ENCODE data around the gene ABCC8. TPM values are rescaled to one million over a fixed set of nuclear protein-coding genes. Genes with fewer than 3 reads are reported as not detected.
A peak's percentile ranks its signal among the peaks of the same experiment; 100 is the strongest.

ABCC8 gene
- total RNA-seq, 2 donors from 2014 or later, result not detected

DNA sequence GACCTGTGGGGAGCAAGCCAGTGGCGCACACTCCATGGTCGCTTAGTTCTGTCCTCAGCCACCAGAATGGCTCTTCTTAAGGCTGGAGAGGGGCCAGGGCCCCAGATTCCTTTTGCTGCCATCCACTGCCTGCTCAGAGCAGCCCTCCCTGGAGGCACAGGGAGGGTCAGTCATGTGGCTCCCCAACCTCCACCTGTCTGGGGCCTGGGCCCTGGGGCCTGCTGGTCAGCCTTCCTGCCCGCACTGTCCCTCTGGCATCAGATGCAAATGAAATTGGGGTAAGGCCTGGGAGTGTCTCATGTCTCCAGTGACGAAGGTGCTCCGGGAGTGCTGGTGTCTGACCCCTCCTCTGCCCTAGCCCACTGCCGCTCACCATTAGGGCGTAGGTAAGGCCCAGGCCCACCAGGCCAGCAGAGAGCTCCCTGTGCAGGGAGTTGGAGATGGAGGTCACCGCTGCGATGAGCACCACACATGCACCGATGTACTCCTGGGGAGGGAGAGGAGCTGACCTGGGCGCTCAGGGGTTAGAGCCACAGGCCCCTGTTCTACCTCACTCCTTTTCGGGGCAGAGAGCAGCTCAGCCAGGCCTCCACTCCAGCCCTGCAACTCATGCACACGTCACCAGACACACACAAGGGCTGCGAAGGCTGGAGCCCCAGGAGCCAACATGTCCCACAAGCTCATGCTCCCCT lies 79.2 kb downstream of the ABCC8 start:
- Mint-ChIP-seq H3K36me3 (ENCODE audit: insufficient read depth in 2 of 2) (no peaks in the 10 kb centered on the region), H3K9me3 (no peaks in the 10 kb centered on the region), H3K4me1 (ENCODE audit: low read depth) (no peaks in the 10 kb centered on the region), H3K27me3 (ENCODE audit: low read depth) (no peaks in the 10 kb centered on the region), H3K27ac (no peak overlapping the region), H3K4me3 (no peak overlapping the region)
- ATAC-seq (replicated peaks in 1 of 2) (no peak), DNase-seq (no peak)

DNA sequence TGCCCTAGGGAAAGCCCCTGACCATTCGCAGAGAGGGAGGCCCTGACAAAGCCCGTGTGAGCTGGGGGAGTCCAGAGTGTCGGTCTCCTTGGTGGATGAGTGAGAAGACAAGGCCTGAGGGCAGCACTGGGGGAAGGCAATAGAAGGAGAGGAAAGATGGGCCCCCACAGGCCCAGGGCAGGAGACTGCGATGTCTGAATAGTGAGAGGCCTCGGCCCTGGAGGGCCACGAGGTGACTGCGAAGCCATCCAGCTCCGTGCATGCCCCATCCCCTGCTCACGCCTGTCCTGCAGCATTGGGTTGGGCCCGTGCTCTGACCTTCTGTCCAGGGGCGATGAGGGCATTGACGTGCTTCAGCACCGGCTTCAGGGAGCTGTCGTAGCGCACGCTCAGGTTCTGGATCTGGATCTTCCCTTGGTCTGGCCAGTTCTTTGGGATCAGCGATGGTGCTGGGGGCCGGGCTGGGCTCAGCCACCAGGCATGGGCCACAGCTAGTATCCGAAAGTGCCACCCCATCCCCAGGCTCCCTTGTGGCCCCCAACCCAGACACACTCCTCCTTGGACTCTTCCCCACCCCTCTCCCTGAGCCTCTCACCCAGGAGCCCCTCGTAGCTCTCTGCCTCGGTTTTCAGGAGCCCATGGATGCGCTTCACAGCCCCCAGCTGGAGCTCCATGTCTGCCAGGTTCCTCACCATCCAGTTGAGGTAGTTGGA lies 79.9 kb downstream of the ABCC8 start:
- no peak overlapping the region for H3K27ac Mint-ChIP-seq
- no peaks in the 10 kb centered on the region for H3K4me1 Mint-ChIP-seq (ENCODE audit: low read depth)
- ATAC-seq (replicated peaks in 1 of 2), result no peak
- no peaks in the 10 kb centered on the region for H3K36me3 Mint-ChIP-seq (ENCODE audit: insufficient read depth in 2 of 2)
- H3K4me3 Mint-ChIP-seq, result no peak overlapping the region
- no peak for DNase-seq
- no peaks in the 10 kb centered on the region for H3K9me3 Mint-ChIP-seq
- H3K27me3 Mint-ChIP-seq (ENCODE audit: low read depth), result peaks cover under 1% of the 10 kb centered on the region

DNA sequence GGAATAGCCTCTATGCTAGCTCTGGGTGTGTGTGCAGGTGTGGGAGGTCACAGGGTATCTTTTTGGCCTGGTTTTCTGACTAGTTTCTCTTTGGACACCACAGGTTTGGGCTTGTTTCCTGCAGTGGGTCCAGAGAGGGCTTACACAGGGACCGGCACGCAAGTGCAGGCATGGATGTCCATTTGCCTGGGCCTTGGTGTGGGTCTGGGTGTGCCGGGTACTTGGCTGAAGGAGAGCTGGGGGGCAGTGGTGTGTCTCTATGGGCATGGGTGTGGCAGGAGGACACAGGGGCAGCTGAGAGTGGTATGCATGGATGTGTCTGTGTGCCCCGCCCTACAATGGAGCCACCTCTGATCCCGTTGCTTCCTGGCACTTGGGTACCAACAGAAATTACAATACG lies 80.7 kb downstream of the ABCC8 start:
- DNase-seq (no peak), ATAC-seq (replicated peaks in 1 of 2) (no peak)
- Mint-ChIP-seq H3K27ac (no peak overlapping the region), H3K4me1 (ENCODE audit: low read depth) (no peaks in the 10 kb centered on the region), H3K36me3 (ENCODE audit: insufficient read depth in 2 of 2) (no peaks in the 10 kb centered on the region), H3K9me3 (no peaks in the 10 kb centered on the region), H3K27me3 (ENCODE audit: low read depth) (peaks cover 8% of the 10 kb centered on the region), H3K4me3 (no peak overlapping the region)

DNA sequence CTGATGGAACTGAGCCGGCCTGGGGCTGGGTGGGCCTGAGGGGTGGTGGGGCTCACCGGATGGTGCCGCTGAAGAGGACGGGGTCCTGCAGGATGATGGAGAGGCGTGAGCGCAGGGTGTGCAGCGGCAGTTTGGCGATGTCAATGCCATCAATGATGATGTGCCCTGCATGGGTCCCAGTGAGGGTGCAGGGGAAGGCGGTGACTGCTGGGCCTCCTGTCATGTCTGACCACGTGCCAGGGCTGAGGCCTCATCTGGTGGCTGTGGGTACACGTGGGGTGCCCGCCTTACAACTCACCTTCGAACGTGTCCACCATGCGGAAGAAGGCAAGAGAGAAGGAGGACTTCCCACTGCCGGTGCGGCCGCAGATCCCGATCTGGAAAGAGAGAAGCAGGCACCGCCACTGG lies 81.1 kb downstream of the ABCC8 start:
- no peak overlapping the region for H3K27ac Mint-ChIP-seq
- ATAC-seq (replicated peaks in 1 of 2) (no peak), DNase-seq (no peak)
- H3K4me1 Mint-ChIP-seq (ENCODE audit: low read depth), result no peaks in the 10 kb centered on the region
- no peak overlapping the region for H3K4me3 Mint-ChIP-seq
- no peaks in the 10 kb centered on the region for H3K9me3 Mint-ChIP-seq
- no peaks in the 10 kb centered on the region for H3K36me3 Mint-ChIP-seq (ENCODE audit: insufficient read depth in 2 of 2)
- H3K27me3 Mint-ChIP-seq (ENCODE audit: low read depth), result peaks cover 11% of the 10 kb centered on the region

DNA sequence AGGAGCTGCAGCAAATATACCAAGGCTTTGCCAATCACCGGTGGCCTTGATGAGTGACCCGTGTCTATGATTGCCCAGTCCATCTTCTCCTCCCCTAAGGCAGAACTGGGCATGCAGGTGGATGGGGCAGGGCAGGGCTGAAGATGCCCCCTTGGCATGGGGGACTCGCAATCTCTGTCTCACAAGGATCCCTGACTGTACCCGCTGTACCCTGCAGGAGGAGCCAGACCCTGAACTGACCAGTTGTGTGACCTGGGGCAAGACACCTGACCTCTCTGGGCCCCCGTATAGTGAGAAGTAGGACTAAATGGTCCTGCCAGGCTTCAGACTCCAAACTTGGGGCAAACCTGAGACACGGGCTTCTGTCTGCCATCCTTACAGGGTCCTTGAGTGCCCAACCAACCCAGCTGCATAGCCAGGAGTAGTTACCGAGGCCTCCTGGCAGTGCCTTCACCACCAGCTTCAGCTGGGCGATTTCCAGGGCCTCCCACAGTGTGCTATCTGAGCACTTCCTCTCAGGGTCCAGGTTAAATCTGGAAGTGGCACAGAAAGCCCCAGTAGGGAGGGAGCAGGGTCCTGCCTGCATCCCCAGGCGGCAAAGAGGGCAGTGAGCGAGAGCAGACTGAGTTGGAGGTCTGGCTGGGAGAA lies 81.8 kb downstream of the ABCC8 start:
- Mint-ChIP-seq H3K27me3 (ENCODE audit: low read depth) (peaks cover 11% of the 10 kb centered on the region), H3K4me1 (ENCODE audit: low read depth) (no peaks in the 10 kb centered on the region), H3K27ac (no peak overlapping the region), H3K9me3 (no peaks in the 10 kb centered on the region), H3K4me3 (no peak overlapping the region), H3K36me3 (ENCODE audit: insufficient read depth in 2 of 2) (no peaks in the 10 kb centered on the region)
- DNase-seq (no peak), ATAC-seq (replicated peaks in 1 of 2) (no peak)

DNA sequence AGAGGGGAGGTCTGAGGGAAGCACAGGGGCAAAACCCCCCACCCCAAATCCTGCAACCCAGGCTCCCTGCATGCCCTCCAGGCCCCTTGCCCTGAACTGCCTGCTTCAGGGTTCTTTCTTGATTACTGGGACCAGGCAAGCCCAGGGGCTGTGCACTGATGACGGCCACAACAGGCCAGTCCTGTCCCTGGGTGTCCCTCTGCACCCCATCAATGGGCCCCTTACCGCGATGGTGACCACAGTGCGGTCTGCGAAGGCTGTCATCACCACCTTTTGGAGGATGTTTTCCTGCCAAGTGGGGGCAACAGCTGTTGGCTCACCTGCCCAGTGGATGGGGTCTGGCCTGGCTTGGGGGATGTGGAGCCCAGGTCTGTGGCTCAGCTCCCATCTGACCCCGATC lies 83.2 kb downstream of the ABCC8 start:
- ATAC-seq (replicated peaks in 1 of 2) (no peak), DNase-seq (no peak)
- H3K27ac Mint-ChIP-seq, result no peak overlapping the region
- H3K4me1 Mint-ChIP-seq (ENCODE audit: low read depth), result no peaks in the 10 kb centered on the region
- H3K36me3 Mint-ChIP-seq (ENCODE audit: insufficient read depth in 2 of 2), result no peaks in the 10 kb centered on the region
- H3K9me3 Mint-ChIP-seq, result no peaks in the 10 kb centered on the region
- no peak overlapping the region for H3K4me3 Mint-ChIP-seq
- H3K27me3 Mint-ChIP-seq (ENCODE audit: low read depth), result peaks cover 11% of the 10 kb centered on the region

DNA sequence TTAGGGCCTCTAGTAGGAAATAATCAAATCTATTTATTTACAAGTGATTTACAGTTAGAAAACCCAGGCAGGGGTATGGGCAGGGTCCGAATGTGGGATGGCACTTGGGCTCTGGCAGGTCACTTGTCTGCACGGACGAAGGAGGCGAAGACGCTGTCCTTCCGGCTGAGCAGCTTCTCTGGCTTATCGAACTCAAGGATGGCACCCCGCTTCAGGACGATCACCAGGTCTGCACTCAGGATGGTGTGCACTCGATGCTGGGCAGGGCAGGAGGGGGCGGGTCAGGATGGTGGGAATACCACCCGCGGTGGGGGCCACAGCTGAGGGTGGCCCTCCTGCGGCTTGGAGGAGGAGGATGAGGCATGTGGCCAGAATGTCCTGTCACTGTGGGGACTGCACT lies 83.8 kb downstream of the ABCC8 start:
- H3K27me3 Mint-ChIP-seq (ENCODE audit: low read depth), result peaks cover 11% of the 10 kb centered on the region
- H3K27ac Mint-ChIP-seq, result no peak overlapping the region
- no peaks in the 10 kb centered on the region for H3K9me3 Mint-ChIP-seq
- H3K4me1 Mint-ChIP-seq (ENCODE audit: low read depth), result no peaks in the 10 kb centered on the region
- H3K4me3 Mint-ChIP-seq, result no peak overlapping the region
- H3K36me3 Mint-ChIP-seq (ENCODE audit: insufficient read depth in 2 of 2), result no peaks in the 10 kb centered on the region
- ATAC-seq (replicated peaks in 1 of 2) (no peak), DNase-seq (no peak)

DNA sequence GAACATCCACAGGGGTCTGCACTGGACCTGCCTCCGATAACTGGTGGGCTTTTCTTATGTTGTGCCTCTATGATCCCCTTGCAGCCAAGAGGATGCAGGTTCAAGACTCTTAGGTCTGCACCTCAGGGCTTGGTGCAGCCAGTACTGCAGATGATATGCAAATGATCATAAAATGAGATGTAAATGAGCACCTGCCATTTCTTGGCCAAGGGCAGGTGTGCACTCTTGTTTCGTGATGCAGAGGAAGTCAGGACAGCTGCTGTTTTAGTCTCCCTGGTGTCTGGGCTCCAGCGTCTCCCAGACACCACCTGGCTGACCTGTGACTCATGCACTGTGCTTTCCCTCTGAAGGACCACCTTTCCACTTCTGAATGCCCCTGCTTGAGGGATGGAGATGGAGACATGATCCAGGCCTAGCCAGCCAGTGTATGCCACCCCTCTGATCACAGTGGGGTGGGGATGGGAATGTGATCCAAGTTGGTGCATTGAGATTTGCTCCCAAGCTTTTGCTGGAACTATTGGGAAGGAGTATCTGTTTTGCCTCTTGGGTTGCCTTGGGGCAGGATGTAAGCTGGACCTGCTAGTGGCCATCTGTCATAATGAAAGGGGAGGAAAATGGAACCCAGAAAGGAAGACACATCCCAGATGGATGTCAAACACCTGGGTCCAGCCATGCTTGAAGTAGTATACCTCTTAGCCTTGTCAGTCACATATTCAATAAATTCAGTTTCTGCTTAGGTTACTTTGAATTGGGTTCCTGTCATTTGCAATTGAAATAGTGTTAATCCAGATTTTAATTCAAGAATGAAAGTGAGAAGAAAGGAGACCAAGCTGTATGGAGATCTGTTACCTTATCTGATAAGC lies 84.9 kb downstream of the ABCC8 start:
- DNase-seq, result no peak

DNA sequence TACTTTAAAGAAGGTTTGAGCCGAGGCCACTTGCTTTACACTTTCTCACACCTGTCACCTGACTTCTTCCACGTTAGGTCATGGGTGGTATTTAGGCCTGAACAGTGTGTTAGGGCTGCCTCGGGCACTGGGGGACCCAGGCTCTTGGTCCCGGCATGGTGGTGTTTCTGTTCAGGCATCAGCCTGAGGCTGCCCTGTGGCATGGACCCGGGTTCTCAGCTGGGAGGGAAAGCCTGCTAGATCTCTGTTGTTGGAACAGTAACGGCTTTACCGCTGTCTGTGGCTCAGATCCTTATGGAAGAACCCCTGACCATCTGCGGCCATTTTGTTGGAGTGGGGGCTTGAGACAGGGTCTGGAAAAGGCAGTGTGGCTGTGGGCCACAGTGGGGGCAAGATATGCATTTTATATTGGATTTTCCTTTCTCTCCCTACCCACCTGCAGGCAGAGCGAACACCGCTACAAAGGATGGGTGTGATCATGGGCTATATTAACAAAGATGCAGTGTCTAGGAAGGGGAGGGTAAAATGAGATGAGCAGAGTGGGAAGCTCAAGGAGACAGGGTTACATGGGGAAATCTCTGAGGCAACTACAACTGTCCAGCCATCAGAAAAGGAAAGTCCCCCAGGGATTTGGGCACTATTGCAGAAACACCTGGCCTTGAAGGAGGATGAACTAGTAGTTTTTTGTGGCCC lies 86.5 kb downstream of the ABCC8 start:
- peaks cover 20% of the 10 kb centered on the region for H3K27me3 Mint-ChIP-seq (ENCODE audit: low read depth)
- ATAC-seq (replicated peaks in 1 of 2), result no peak

More for the DNA sequence above, 84.9 kb downstream of the ABCC8 start:
- H3K4me1 Mint-ChIP-seq (ENCODE audit: low read depth), result no peaks in the 10 kb centered on the region
- peak overlapping the region in 1 of 2 donors; percentile 22 for H3K4me3 Mint-ChIP-seq
- no peaks in the 10 kb centered on the region for H3K9me3 Mint-ChIP-seq
- ATAC-seq (replicated peaks in 1 of 2), result no peak
- peaks cover 20% of the 10 kb centered on the region for H3K27me3 Mint-ChIP-seq (ENCODE audit: low read depth)
- no peaks in the 10 kb centered on the region for H3K36me3 Mint-ChIP-seq (ENCODE audit: insufficient read depth in 2 of 2)
- no peak overlapping the region for H3K27ac Mint-ChIP-seq

DNA sequence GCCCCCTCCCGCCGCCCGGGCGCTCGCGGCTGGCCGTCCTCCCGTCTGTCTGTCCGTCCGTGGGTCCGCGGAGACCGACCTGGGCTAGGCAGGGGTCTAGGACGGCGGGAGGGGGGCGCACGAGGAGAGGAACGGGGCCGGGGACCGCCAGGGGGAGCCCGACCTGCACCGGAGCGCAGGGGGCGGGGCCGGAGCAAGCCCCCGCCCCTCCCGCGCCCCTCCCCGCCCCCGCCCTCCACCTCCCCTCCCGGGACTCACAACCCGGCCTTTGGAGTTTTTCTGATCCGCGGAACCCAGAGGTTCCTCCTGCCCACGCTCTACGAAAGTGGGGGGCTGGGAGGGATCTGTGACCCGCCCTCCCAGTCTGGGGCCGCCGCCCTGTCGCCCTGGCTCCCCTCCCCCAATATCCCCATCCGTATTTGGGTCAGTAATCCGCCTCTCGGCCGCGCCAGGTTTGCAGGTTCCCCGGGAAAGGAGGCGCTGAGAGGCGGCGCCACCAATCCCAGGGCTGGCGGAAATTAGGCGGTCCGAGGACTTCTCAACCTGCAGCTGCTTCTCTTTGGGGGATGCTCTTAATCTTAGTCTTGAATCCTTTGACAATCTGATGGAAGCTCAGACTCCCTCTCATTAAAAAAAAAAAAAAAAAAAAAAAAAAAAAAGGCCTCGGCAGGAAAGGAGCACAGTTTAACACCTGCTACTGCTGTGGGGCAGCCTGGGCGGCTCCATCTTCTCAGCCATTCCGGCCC lies 87.3 kb downstream of the ABCC8 start:
- Mint-ChIP-seq H3K4me3 (peak overlapping the region; percentile 76 to 84), H3K4me1 (ENCODE audit: low read depth) (no peaks in the 10 kb centered on the region), H3K27ac (no peak overlapping the region), H3K27me3 (ENCODE audit: low read depth) (peaks cover 20% of the 10 kb centered on the region), H3K36me3 (ENCODE audit: insufficient read depth in 2 of 2) (no peaks in the 10 kb centered on the region), H3K9me3 (no peaks in the 10 kb centered on the region)
- DNase-seq, result peak; percentile 81 to 82
- ATAC-seq (replicated peaks in 1 of 2), result peak; percentile 82 to 83

More for the DNA sequence above, 86.5 kb downstream of the ABCC8 start:
- Mint-ChIP-seq H3K27ac (no peak overlapping the region), H3K9me3 (no peaks in the 10 kb centered on the region), H3K36me3 (ENCODE audit: insufficient read depth in 2 of 2) (no peaks in the 10 kb centered on the region), H3K4me1 (ENCODE audit: low read depth) (no peaks in the 10 kb centered on the region), H3K4me3 (peak overlapping the region; percentile 57 to 76)
- DNase-seq, result no peak

DNA sequence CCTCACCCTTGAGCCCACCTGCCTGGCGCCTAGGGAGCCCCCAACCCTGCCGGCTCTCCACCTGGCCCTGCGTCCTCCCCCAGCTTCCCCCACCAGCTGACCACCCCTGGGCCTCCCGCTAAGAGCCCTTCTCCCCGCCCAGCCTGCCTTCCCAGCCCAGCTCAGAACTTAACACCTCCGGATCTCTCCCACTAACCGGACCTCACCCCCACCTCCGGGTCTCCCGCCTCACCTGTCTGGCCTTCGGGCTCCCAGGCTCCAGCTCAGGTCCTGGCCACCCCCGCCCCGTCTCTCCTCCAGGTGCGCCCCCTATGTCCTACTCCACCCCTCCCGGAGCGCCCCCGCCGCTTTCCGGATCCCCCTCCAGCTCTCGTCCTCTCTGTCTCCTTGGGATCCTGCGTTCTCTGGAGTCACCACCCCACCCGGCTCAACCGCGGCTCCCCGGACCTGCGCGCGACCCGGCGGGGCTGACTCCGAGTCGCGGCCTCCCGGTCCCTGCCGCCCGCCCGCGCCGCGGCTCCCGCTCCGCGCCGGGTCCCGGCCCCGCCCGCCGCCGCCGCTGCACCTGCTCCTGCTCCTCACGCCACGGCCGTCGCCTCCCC lies 87.9 kb downstream of the ABCC8 start, which contains the start of gene KCNJ11:
Gene KCNJ11, minus strand, starts transcription at position 51 of the 602 bp plus-strand sequence. CDS start 568 bp downstream, outside the sequence.
- DNase-seq (peak in 1 of 2 donors; percentile 21), ATAC-seq (replicated peaks in 1 of 2) (peak; percentile 71 to 75)
- H3K27ac Mint-ChIP-seq, result no peak within 1 kb of the TSS
- peaks cover 20% of the 10 kb centered on the region for H3K27me3 Mint-ChIP-seq (ENCODE audit: low read depth)
- no peaks in the 10 kb centered on the region for H3K4me1 Mint-ChIP-seq (ENCODE audit: low read depth)
- H3K36me3 Mint-ChIP-seq (ENCODE audit: insufficient read depth in 2 of 2), result no peaks in the 10 kb centered on the region
- peak within 1 kb of the TSS; percentile 76 to 84 for H3K4me3 Mint-ChIP-seq
- H3K9me3 Mint-ChIP-seq, result no peaks in the 10 kb centered on the region

Data from activated T-cell treated with anti-CD3 and anti-CD28 coated beads, Interleukin-2, amount 50 U/mL, for 72 hours (primary cell).